Neuronal stem cell (in vitro differentiated cells): ENCODE measurements around the gene RHD.
A peak's percentile ranks its signal among the peaks of the same experiment; 100 is the strongest.

Source experiments
- DNase-seq: peaks from one replicate; pipeline ENCODE4 v3.0.0-alpha.2; 2013; ENCODE audit warnings: low spot score
- H2AFZ ChIP-seq: one replicate; pipeline ENCODE4 v1.6.1; 2013; ENCODE audit warnings: mild to moderate bottlenecking, low read length, inconsistent platforms
- H2AK5ac ChIP-seq: 2 replicates; pipeline ENCODE4 v1.6.1; 2013; ENCODE audit warnings: low read depth, mild to moderate bottlenecking, inconsistent platforms, low read length, moderate library complexity, mixed read lengths
- H2BK120ac ChIP-seq: 2 replicates; pipeline ENCODE4 v1.6.1; 2013; ENCODE audit warnings: low read depth, mild to moderate bottlenecking, inconsistent platforms, low read length, moderate library complexity, mixed read lengths
- H2BK12ac ChIP-seq: one replicate; pipeline ENCODE4 v1.6.1; 2013; ENCODE audit warnings: low read length, inconsistent platforms
- H2BK15ac ChIP-seq: 2 replicates; pipeline ENCODE4 v1.6.1; 2013; ENCODE audit warnings: mild to moderate bottlenecking, low read length, inconsistent platforms, mixed read lengths
- H2BK5ac ChIP-seq: one replicate; pipeline ENCODE4 v1.6.1; 2013; ENCODE audit warnings: inconsistent platforms, mild to moderate bottlenecking, low read length, moderate library complexity
- H3K14ac ChIP-seq: one replicate; pipeline ENCODE4 v1.6.1; 2013; ENCODE audit warnings: low read length, inconsistent platforms
- H3K18ac ChIP-seq: 2 replicates; pipeline ENCODE4 v1.6.1; 2013; ENCODE audit warnings: low read length, inconsistent platforms
- H3K23ac ChIP-seq: 2 replicates; pipeline ENCODE4 v1.6.1; 2013; ENCODE audit warnings: low read depth, mild to moderate bottlenecking, mixed read lengths, low read length, inconsistent platforms; ENCODE audit not compliant: poor library complexity
- H3K27ac ChIP-seq: replicated peaks from 3 replicates; pipeline ENCODE4 v1.5.1; 2013; ENCODE audit warnings: low read length, inconsistent platforms
- H3K27me3 ChIP-seq, 3 experiments: 2 replicates each; pipeline ENCODE4 v1.6.1; 2013; ENCODE audit warnings: low read length in 3 of 3, mild to moderate bottlenecking in 2 of 3, inconsistent platforms in 1 of 3, low read depth in 1 of 3, mixed read lengths in 1 of 3, moderate library complexity in 1 of 3; ENCODE audit not compliant: control insufficient read depth in 3 of 3, insufficient read depth in 3 of 3
- H3K36me3 ChIP-seq, 2 donors: replicated peaks in 1 of 2; 2 replicates each; pipeline ENCODE4 v1.6.1; 2013; ENCODE audit warnings: low read length in 2 of 2; ENCODE audit not compliant: control insufficient read depth in 2 of 2, insufficient read depth in 2 of 2
- H3K4ac ChIP-seq: 2 replicates; pipeline ENCODE4 v1.6.1; 2013; ENCODE audit warnings: inconsistent platforms, mild to moderate bottlenecking, low read length, moderate library complexity
- H3K4me1 ChIP-seq, 2 donors: 1 replicate in 1 of 2; 2 replicates in 1 of 2; pipeline ENCODE4 v1.6.1; 2013; ENCODE audit warnings: low read length in 2 of 2, low read depth in 1 of 2; ENCODE audit not compliant: control insufficient read depth in 2 of 2, insufficient read depth in 1 of 2
- H3K4me2 ChIP-seq: one replicate; pipeline ENCODE4 v1.6.1; 2013; ENCODE audit warnings: mild to moderate bottlenecking, low read length, inconsistent platforms; ENCODE audit not compliant: insufficient read depth, poor library complexity, severe bottlenecking
- H3K4me3 ChIP-seq, 2 donors: 2 replicates each; pipeline ENCODE4 v1.5.1; 2013; ENCODE audit warnings: low read length in 2 of 2, mild to moderate bottlenecking in 2 of 2, inconsistent platforms in 1 of 2, moderate library complexity in 1 of 2
- H3K79me1 ChIP-seq: one replicate; pipeline ENCODE4 v1.6.1; 2013; ENCODE audit warnings: low read depth, mild to moderate bottlenecking, inconsistent platforms, low read length, moderate library complexity
- H3K9ac ChIP-seq: one replicate; pipeline ENCODE4 v1.6.1; 2013; ENCODE audit warnings: mild to moderate bottlenecking, low read depth, low read length, inconsistent platforms; ENCODE audit not compliant: poor library complexity
- H3K9me3 ChIP-seq, 2 donors: replicated peaks in 1 of 2; 2 replicates each; pipeline versions ENCODE3 to v1.6.1; 2013; ENCODE audit warnings: low read length in 2 of 2, mild to moderate bottlenecking in 2 of 2, inconsistent platforms in 1 of 2, low read depth in 1 of 2, mixed read lengths in 1 of 2, moderate library complexity in 1 of 2; ENCODE audit not compliant: control insufficient read depth in 2 of 2, insufficient read depth in 1 of 2
- H4K8ac ChIP-seq: one replicate; pipeline ENCODE4 v1.6.1; 2013; ENCODE audit warnings: low read depth, mild to moderate bottlenecking, inconsistent platforms, low read length, moderate library complexity
- H4K91ac ChIP-seq: one replicate; pipeline ENCODE4 v1.6.1; 2013; ENCODE audit warnings: low read length, low read depth, mild to moderate bottlenecking, inconsistent platforms; ENCODE audit not compliant: poor library complexity
- WGBS, 2 donors: extraction: QIAGEN DNeasy Blood & Tissue Kit; methylation state at CpG; one replicate each; pipeline ENCODE4 v1.1.7; 2013; ENCODE audit warnings: missing lambda C conversion rate in 2 of 2, mixed read lengths in 1 of 2; ENCODE audit not compliant: insufficient read length in 2 of 2, insufficient replicate concordance in 1 of 2; ENCODE audit errors: extremely low coverage in 2 of 2; 5-methylcytosine and 5-hydroxymethylcytosine counted together

The RHD gene

GRCh38 chr1:25239681-25240541, 32.4 kb upstream of the RHD start:
- Histone ChIP-seq H3K9ac (peak overlapping the region; percentile 75), H2BK12ac (no peak overlapping the region), H3K27ac (peak overlapping the region; percentile 89), H4K8ac (no peak overlapping the region), H2BK120ac (no peak overlapping the region), H3K79me1 (no peaks in the 10 kb centered on the region), H3K14ac (no peak overlapping the region), H3K18ac (peak overlapping the region; percentile 78), H3K4me1 (peaks cover 0 to 3% of the 10 kb centered on the region in 2 donors), H3K4me3 (peak overlapping the region; percentile 43 to 86), H3K23ac (peak overlapping the region; percentile 90), H2AFZ (peak overlapping the region; percentile 64), H2BK15ac (no peak overlapping the region), H3K4me2 (peak overlapping the region; percentile 55), H3K36me3 (peaks cover 7 to 55% of the 10 kb centered on the region in 2 donors), H3K27me3 (no peaks in the 10 kb centered on the region), H4K91ac (no peak overlapping the region), H2BK5ac (no peak overlapping the region), H3K9me3 (peaks cover 0 to 2% of the 10 kb centered on the region in 2 donors), H2AK5ac (no peak overlapping the region), H3K4ac (no peak overlapping the region)
- peak; percentile 80 for DNase-seq
- WGBS, 2 donors = no CpG with 5 or more reads among the region's 41 CpGs

GRCh38 chr1:25243907-25244306, 28.4 kb upstream of the RHD start:
- Histone ChIP-seq H3K27me3 (no peaks in the 10 kb centered on the region), H2AK5ac (no peak overlapping the region), H3K18ac (no peak overlapping the region), H2BK120ac (no peak overlapping the region), H3K4ac (no peak overlapping the region), H3K14ac (no peak overlapping the region), H3K23ac (no peak overlapping the region), H3K27ac (no peak overlapping the region), H3K4me2 (no peak overlapping the region), H2BK15ac (no peak overlapping the region), H4K8ac (no peak overlapping the region), H2BK12ac (no peak overlapping the region), H3K4me3 (no peak overlapping the region), H3K36me3 (peaks cover 10 to 61% of the 10 kb centered on the region in 2 donors), H3K9ac (no peak overlapping the region), H2BK5ac (no peak overlapping the region), H3K79me1 (peaks cover 7% of the 10 kb centered on the region), H4K91ac (no peak overlapping the region), H3K4me1 (peaks cover 5 to 15% of the 10 kb centered on the region in 2 donors), H2AFZ (no peak overlapping the region), H3K9me3 (peaks cover 0 to 2% of the 10 kb centered on the region in 2 donors)
- WGBS, 2 donors = no CpG with 5 or more reads among the region's 6 CpGs
- no peak for DNase-seq

- peaks cover 7% of the 10 kb centered on the region for H3K79me1 ChIP-seq
- no peak overlapping the region for H4K91ac ChIP-seq
- H3K36me3 ChIP-seq = peaks cover 10 to 57% of the 10 kb centered on the region in 2 donors
- H4K8ac ChIP-seq = no peak overlapping the region
- H3K27me3 ChIP-seq = no peaks in the 10 kb centered on the region
- no peak overlapping the region for H2BK120ac ChIP-seq
- no peak overlapping the region for H2AK5ac ChIP-seq
- H2BK12ac ChIP-seq = no peak overlapping the region
- no peak overlapping the region for H3K4ac ChIP-seq
- H3K23ac ChIP-seq = no peak overlapping the region
- no peak overlapping the region for H3K14ac ChIP-seq
- H3K9me3 ChIP-seq = peaks cover 0 to 2% of the 10 kb centered on the region in 2 donors
- no peak overlapping the region for H3K9ac ChIP-seq
- no peak overlapping the region for H3K18ac ChIP-seq
- H2BK15ac ChIP-seq = no peak overlapping the region
- no CpG with 5 or more reads among the region's 5 CpGs for WGBS, 2 donors
- H3K4me3 ChIP-seq = no peak overlapping the region
- DNase-seq = no peak
- H2AFZ ChIP-seq = no peak overlapping the region
- peaks cover 5 to 15% of the 10 kb centered on the region in 2 donors for H3K4me1 ChIP-seq
- H3K4me2 ChIP-seq = no peak overlapping the region
- no peak overlapping the region for H3K27ac ChIP-seq
- no peak overlapping the region for H2BK5ac ChIP-seq
These were observed 26.9 kb upstream of the RHD start for GRCh38 chr1:25245393-25245792.

- Histone ChIP-seq H3K27me3 (no peaks in the 10 kb centered on the region), H2AK5ac (no peak overlapping the region), H2BK12ac (no peak overlapping the region), H2AFZ (peak overlapping the region; percentile 97), H4K8ac (no peak overlapping the region), H3K23ac (peak overlapping the region; percentile 99), H3K4me3 (peak overlapping the region; percentile 90 to 99), H3K9me3 (no peaks in the 10 kb centered on the region), H4K91ac (no peak overlapping the region), H3K79me1 (peaks cover 7% of the 10 kb centered on the region), H3K36me3 (peaks cover 10 to 51% of the 10 kb centered on the region in 2 donors), H3K4me1 (peaks cover 2 to 15% of the 10 kb centered on the region in 2 donors), H3K14ac (peak overlapping the region; percentile 98), H2BK120ac (peak overlapping the region; percentile 76), H3K4ac (peak overlapping the region; percentile 89), H3K27ac (no peak overlapping the region), H3K9ac (peak overlapping the region; percentile 87), H2BK15ac (no peak overlapping the region), H3K4me2 (peak overlapping the region; percentile 55), H3K18ac (peak overlapping the region; percentile 85), H2BK5ac (peak overlapping the region; percentile 87)
- DNase-seq = no peak
- WGBS, 2 donors = no CpG with 5 or more reads among the region's 30 CpGs
These were observed 26.3 kb upstream of the RHD start for GRCh38 chr1:25245809-25246599.
